MM.1S (cell line): ENCODE results near the gene MAGEB6.

Experiments
- EZH2 ChIP-seq: fragments of 300-600 bp; sonication (generic); optimal IDR thresholded peaks from 2 replicates; pipeline ENCODE3; 2017; ENCODE audit warnings: low read depth, mild to moderate bottlenecking, antibody characterized with exemption, low read length, mixed read lengths
- EZH2phosphoT487 ChIP-seq: fragments of 300-600 bp; sonication (generic); IDR thresholded peaks from 2 replicates; pipeline ENCODE4 v1.6.1; 2018; ENCODE audit warnings: antibody characterized with exemption, low read length
- TF ChIP-seq, protein P1 (sequence below): fragments of 300-600 bp; sonication (generic); IDR thresholded peaks from 2 replicates; pipeline ENCODE4 v1.5.1; 2016; ENCODE audit warnings: antibody characterized with exemption, low read length, mixed read lengths

DNA sequence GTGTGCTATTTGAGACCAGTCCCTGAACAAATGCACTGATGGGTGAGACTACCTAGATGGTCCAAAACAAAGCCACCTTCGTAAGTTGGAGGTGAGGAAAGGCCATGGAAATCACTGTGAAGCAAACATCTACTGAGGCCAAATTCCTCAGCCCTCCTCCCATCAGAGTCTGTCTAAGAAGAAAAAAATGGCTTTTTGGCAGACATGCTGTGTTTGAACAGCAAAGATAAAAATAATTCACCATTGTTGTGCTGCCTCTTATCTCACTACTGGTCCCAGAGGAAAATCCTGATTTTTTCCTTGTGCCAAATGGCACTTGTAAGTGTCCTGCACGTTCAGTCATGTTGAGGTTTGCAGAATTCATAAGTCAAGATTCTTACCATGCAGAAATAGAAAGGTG lies 46.2 kb upstream of the MAGEB6 start:
- TF ChIP-seq, protein P1, sequence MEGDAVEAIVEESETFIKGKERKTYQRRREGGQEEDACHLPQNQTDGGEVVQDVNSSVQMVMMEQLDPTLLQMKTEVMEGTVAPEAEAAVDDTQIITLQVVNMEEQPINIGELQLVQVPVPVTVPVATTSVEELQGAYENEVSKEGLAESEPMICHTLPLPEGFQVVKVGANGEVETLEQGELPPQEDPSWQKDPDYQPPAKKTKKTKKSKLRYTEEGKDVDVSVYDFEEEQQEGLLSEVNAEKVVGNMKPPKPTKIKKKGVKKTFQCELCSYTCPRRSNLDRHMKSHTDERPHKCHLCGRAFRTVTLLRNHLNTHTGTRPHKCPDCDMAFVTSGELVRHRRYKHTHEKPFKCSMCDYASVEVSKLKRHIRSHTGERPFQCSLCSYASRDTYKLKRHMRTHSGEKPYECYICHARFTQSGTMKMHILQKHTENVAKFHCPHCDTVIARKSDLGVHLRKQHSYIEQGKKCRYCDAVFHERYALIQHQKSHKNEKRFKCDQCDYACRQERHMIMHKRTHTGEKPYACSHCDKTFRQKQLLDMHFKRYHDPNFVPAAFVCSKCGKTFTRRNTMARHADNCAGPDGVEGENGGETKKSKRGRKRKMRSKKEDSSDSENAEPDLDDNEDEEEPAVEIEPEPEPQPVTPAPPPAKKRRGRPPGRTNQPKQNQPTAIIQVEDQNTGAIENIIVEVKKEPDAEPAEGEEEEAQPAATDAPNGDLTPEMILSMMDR: no peak
- TF ChIP-seq EZH2 (no peak), EZH2phosphoT487 (no peak)
